Non-pigmented ciliary epithelial cell (primary cell): Measurements from ENCODE around the gene ADH6.
"Not testable (repeated sequence)": the region's sequence is repeated elsewhere in the genome, so short reads cannot be mapped to it uniquely, and the experiment has no call there.

Experiments used
- DNase-seq: peaks from one replicate; pipeline ENCODE4 v3.0.0-alpha.2; 2010; ENCODE audit warnings: low read depth

ADH6 gene

DNA sequence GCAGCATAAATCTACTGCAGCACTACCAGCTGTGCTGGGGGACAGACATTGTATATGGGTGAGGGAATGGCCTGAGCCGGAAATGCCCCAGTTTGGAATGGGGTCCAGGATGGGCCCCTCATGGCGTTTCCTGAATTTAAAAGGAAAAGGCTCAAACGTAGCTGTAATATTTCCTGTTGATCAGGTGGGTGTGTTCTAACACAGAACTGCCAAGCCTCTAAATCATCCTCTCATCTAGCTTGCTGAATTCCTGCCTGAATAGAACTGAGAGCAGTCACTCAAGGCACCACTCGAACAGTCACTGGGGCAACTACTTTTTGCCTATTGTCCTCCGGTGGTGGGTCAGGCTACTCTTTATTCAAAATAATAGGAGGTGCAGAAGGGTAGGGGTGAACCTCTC, 28.7 kb downstream of the ADH6 start:
- DNase-seq, result no peak

DNA sequence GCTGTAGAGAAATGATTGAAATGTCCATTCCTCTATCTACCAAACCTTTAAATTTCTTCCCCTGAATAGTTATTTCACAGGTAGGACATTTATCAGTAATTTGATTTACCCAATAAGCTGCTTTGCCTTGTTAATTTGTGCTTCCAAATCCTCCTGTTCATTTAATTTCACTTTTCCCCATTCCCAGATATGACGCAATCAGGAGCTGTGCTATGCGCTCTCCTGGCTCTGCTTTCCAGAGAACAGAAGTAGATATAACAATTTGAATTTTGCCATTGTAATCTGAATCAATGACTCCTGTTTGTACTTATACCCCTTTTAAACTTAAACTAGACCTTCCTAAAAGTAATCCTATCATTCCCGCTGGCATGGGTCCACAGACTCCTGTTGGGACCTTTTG, 29.1 kb downstream of the ADH6 start:
- not testable (repeated sequence) for DNase-seq

GRCh38 chr4:99186029-99186428, 33.0 kb downstream of the ADH6 start:
- DNase-seq, result no peak

DNA sequence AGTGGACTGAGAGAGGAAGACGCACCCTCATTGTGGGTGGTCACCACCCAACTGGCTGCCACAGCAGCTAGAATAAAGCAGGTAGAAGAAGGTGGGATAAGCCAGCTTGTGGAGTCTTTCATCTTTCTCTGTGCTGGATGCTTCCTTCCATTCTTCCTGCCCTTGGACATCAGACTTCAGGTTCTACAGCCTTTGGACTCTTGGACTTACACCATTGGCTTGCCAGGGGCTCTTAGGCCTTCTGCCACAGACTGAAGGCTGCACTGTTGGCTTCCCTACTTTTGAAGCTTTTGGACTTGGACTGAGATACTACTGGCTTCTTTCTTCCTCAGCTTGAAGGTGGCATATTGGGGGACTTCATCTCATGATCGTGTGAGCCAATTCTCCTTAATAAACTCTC, 33.5 kb downstream of the ADH6 start:
- DNase-seq, result no peak

GRCh38 chr4:99180382-99181070, 38.5 kb downstream of the ADH6 start:
- DNase-seq, result peak; percentile 13

DNA sequence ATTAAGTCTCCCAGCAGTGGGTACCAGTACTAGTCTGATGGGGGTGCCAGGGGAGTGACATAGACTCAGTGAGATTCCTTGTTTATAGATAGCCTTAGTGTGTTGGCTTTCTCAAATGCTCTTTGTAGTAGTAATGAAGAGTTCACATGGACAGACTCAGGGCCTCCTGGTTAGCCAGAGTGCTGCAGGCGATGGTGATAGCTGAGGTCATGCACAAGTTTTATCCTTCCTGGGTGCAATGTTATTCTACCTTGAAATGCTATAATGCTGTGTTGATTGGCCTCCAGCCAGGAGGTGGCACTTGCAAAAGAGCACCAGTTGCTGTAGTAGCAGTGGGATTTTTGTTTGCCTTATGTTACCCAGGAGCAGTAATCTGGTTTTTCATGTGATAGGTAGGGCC, 39.4 kb downstream of the ADH6 start:
- DNase-seq, result no peak

DNA sequence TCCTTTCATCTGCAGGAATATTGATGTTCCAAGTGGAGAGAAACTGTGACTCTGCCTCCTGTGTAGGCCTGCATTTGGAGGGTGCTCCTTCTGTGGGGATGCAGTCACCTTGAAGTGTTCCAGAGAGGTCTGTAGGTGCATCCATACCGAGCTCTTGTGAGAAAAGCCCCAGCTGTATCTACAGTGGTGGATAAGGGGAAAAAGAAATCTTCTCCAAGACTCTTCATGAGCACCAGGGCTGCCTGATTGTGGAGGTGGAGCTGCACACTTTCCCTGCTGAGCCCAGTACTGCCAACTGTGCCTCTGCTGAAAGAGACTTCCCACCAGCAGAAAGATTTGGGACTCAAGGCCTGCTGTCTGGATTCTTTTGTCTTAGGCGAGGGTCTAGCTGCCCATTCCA, 39.9 kb downstream of the ADH6 start:
- DNase-seq, result no peak

GRCh38 chr4:99166544-99166943, 52.5 kb downstream of the ADH6 start:
- DNase-seq, result no peak

DNA sequence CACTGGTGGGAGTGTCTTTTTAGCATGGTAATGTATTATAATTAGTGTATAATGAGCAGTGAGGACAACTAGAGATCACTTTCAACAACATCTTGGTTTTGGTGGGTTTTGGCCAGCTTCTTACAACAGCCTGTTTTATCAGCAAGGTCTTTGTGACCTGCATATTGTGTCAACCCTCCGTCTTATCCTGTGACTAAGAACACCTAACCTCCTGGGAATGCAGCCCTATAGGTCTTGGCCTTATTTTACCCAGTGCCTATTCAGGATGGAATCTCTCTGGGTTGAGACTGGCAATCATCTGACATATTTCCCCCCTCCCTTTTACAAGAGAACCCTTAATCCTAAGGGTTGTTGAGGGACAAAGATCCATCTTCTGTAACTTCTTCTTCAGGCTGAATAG, 53.1 kb downstream of the ADH6 start:
- no peak for DNase-seq

DNA sequence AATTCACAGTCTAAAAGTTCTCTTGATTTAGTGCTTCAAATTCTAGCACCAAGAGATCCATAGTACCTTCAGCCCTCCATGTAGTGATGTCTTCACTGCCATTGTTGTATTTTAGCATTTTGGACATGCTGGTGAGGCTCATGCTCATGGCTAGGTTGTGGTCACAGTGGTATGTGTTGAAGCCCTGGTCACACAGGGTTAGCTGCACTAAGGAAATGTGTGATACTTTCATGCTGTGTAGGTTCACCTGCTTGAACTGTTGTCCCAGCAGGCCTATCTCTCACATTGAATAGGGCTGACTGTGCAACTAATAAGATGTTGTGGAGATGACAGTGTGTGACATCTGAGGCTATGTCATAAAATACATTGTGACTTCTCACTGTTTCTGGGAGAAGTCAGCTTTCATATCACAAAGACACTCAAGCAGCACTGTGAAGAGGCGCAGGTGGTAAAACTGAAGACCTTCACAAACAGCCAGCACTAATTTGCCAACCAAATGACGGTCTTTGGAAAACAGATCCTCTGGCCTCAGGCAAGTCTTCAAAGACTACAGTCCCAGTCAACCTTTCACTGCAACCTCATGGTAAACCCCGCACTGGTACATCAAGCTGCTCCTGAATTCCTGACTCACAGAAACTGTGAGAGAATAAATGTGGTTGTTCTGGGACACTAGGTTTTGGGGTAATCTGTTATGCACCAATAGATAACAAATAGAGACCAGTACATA, 57.5 kb downstream of the ADH6 start:
- no peak for DNase-seq

GRCh38 chr4:99159699-99160098, 59.3 kb downstream of the ADH6 start:
- DNase-seq, result no peak

GRCh38 chr4:99157478-99157935, 61.5 kb downstream of the ADH6 start:
- DNase-seq, result no peak

GRCh38 chr4:99156992-99157391, 62.1 kb downstream of the ADH6 start:
- DNase-seq, result no peak

DNA sequence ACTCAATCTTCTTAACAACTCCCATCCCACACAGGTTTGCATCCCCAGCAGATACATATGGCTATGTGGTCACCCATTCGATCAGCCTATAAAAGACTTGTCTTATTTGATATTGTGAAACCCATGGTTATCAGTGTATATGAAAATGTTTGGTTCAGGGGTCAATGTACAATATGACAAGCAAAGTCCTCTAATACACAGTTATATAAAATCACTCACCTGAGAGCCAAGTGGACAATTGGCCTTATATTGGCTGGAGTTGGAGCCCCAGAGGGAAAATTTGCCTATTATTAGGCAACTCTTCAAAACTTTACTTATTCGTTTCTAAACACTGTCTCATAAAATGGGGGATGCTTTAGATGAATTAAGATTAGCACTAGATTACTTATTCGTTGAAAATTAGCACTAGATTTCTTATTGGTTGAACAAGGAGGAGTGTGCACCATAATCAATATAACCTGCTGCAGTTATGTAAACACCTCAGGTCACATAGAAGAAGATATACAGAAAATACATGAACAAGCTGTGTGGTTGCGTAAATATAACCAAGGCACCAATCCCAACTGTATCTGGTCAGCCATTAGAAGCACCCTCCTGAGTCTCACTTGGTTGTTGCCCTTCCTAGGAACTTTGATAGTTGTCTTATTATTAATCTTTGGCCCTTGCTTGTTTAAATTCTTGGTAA, 64.2 kb downstream of the ADH6 start:
- no peak for DNase-seq
